ENCODE data around the gene TSHZ2.

- TF ChIP-seq, protein P1, sequence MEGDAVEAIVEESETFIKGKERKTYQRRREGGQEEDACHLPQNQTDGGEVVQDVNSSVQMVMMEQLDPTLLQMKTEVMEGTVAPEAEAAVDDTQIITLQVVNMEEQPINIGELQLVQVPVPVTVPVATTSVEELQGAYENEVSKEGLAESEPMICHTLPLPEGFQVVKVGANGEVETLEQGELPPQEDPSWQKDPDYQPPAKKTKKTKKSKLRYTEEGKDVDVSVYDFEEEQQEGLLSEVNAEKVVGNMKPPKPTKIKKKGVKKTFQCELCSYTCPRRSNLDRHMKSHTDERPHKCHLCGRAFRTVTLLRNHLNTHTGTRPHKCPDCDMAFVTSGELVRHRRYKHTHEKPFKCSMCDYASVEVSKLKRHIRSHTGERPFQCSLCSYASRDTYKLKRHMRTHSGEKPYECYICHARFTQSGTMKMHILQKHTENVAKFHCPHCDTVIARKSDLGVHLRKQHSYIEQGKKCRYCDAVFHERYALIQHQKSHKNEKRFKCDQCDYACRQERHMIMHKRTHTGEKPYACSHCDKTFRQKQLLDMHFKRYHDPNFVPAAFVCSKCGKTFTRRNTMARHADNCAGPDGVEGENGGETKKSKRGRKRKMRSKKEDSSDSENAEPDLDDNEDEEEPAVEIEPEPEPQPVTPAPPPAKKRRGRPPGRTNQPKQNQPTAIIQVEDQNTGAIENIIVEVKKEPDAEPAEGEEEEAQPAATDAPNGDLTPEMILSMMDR (IDR thresholded peaks at IDR 0.05; ENCODE audit: low read length), result no peak
- no peak for TF ChIP-seq EZH2 (IDR thresholded peaks at IDR 0.05; ENCODE audit: borderline replicate concordance, low read length)
Measured at GRCh38 chr20:53448426-53448825, 476.3 kb downstream of the TSHZ2 start.

Data from OCI-LY1 (cell line).